ENCODE measurements around the gene SESN2. TPM values are rescaled to one million over a fixed set of nuclear protein-coding genes. Genes with fewer than 3 reads are reported as not detected.

SESN2 gene
- total and polyA plus RNA-seq, 10 of the 15 experiments (the other 5 are each of a cell fraction or from before 2014, with no cell fraction given): 1.5 to 40.9 (median 17.8) TPM

DNA sequence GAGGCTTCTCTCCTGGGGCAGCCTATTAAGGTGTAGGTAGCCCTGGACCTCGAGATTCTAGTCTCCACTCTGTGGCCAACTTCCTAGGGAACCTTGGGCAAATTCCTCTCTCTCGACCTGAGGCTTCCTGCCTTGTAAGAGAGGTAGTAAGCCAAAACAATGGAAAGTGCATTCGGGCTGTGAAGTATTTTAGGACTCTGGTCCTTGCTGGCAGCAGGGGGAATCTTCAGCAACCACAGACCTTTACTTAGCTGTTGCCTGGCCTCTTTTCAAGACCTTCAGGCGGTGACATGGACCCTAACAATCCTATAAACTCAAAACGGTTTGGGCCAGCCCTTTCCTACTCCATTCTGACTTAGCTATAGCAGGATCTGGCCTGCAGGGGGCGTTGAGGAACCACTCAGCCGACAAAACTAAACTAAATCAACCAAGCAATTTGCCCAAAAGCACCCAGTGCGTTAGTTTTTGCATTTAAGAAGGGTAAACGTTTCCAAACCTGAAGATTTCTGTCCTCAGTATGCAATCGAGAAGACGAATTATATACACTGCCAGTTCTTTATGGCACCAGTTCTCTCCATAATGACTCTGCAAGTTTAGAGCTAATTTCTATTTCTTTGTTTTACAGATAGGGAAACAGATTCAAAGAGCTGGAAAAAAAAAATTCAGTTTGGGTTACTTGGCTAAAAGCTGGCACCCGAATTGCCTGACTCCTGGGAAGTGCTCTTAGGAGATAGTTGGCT, 10.9 kb upstream of the SESN2 start (continued):
- TF ChIP-seq, protein P1, sequence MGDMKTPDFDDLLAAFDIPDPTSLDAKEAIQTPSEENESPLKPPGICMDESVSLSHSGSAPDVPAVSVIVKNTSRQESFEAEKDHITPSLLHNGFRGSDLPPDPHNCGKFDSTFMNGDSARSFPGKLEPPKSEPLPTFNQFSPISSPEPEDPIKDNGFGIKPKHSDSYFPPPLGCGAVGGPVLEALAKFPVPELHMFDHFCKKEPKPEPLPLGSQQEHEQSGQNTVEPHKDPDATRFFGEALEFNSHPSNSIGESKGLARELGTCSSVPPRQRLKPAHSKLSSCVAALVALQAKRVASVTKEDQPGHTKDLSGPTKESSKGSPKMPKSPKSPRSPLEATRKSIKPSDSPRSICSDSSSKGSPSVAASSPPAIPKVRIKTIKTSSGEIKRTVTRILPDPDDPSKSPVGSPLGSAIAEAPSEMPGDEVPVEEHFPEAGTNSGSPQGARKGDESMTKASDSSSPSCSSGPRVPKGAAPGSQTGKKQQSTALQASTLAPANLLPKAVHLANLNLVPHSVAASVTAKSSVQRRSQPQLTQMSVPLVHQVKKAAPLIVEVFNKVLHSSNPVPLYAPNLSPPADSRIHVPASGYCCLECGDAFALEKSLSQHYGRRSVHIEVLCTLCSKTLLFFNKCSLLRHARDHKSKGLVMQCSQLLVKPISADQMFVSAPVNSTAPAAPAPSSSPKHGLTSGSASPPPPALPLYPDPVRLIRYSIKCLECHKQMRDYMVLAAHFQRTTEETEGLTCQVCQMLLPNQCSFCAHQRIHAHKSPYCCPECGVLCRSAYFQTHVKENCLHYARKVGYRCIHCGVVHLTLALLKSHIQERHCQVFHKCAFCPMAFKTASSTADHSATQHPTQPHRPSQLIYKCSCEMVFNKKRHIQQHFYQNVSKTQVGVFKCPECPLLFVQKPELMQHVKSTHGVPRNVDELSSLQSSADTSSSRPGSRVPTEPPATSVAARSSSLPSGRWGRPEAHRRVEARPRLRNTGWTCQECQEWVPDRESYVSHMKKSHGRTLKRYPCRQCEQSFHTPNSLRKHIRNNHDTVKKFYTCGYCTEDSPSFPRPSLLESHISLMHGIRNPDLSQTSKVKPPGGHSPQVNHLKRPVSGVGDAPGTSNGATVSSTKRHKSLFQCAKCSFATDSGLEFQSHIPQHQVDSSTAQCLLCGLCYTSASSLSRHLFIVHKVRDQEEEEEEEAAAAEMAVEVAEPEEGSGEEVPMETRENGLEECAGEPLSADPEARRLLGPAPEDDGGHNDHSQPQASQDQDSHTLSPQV (IDR thresholded peaks at IDR 0.05): no peak
- TF ChIP-seq ZNF24 (IDR thresholded peaks at IDR 0.05) (no peak), ATF7 (IDR thresholded peaks at IDR 0.05; ENCODE audit: low read depth) (no peak), RUNX3 (IDR thresholded peaks at IDR 0.05; ENCODE audit: low read length) (peak; percentile 25; the same call in 1 of the 2 replicates), TBL1XR1 (IDR thresholded peaks at IDR 0.05; ENCODE audit: low read depth, low read length) (no peak), ZNF207 (IDR thresholded peaks at IDR 0.05; ENCODE audit: borderline replicate concordance) (no peak), CHD2 (IDR thresholded peaks at IDR 0.05; ENCODE audit: borderline replicate concordance, low read depth, low read length) (no peak)

All from GM12878 (cell line).